NCI-H345 treated with DMSO at 0.1 percent for 48 hours (cell line): ENCODE measurements around the gene CRYGS.
"Not testable (repeated sequence)": the region's sequence is repeated elsewhere in the genome, so short reads cannot be mapped to it uniquely, and the experiment has no call there.

ENCODE experiments used
- DNase-seq: peaks from one replicate; lab custom pipeline; 2025; ENCODE audit not compliant: unreplicated experiment; lab: John Stamatoyannopoulos, UW

The CRYGS gene

GRCh38 chr3:186544281-186544680 is at the start of gene CRYGS:
TSS of gene CRYGS (minus strand) at chr3:186544380. CDS start at chr3:186544326, 54 bp downstream.
- no peak for DNase-seq

GRCh38 chr3:186593862-186594261 is 49.7 kb upstream of the CRYGS start:
- DNase-seq, result no peak

- DNase-seq, result no peak
These were observed 48.5 kb upstream of the CRYGS start for GRCh38 chr3:186592682-186593081.

- DNase-seq, result no peak
These were observed 46.6 kb upstream of the CRYGS start for GRCh38 chr3:186590580-186591295.

GRCh38 chr3:186589856-186590579 is 45.8 kb upstream of the CRYGS start:
- DNase-seq, result no peak

GRCh38 chr3:186589121-186589520 is 44.9 kb upstream of the CRYGS start:
- DNase-seq, result no peak

- no peak for DNase-seq
These were observed 44.5 kb upstream of the CRYGS start for GRCh38 chr3:186588632-186589031.

- no peak for DNase-seq
These were observed 43.0 kb upstream of the CRYGS start for GRCh38 chr3:186587183-186587582.

GRCh38 chr3:186586245-186586644 is 42.1 kb upstream of the CRYGS start:
- DNase-seq, result not testable (repeated sequence)

GRCh38 chr3:186583831-186584230 is 39.7 kb upstream of the CRYGS start:
- no peak for DNase-seq

- DNase-seq, result no peak
These were observed 38.4 kb upstream of the CRYGS start for GRCh38 chr3:186582541-186582940.

GRCh38 chr3:186580785-186581184 is 36.6 kb upstream of the CRYGS start:
- no peak for DNase-seq

GRCh38 chr3:186577521-186577920 is 33.3 kb upstream of the CRYGS start:
- no peak for DNase-seq

- DNase-seq, result no peak
These were observed 27.4 kb upstream of the CRYGS start for GRCh38 chr3:186571644-186572013.

GRCh38 chr3:186570941-186571643 is 26.9 kb upstream of the CRYGS start:
- no peak for DNase-seq

GRCh38 chr3:186570096-186570940 is 26.1 kb upstream of the CRYGS start, which contains the start of gene DNAJB11:
TSS of gene DNAJB11 (plus strand) at chr3:186570720. CDS start at chr3:186570898, 178 bp downstream.
- peak; percentile 100 for DNase-seq

- DNase-seq, result no peak
These were observed 25.6 kb upstream of the CRYGS start for GRCh38 chr3:186569779-186570095.

GRCh38 chr3:186569361-186569760 is 25.2 kb upstream of the CRYGS start:
- not testable (repeated sequence) for DNase-seq

- peak; percentile 89 for DNase-seq
These were observed 23.1 kb upstream of the CRYGS start, which contains the start of gene TBCCD1 for GRCh38 chr3:186567072-186567921. TSS of gene TBCCD1 (minus strand) at chr3:186567339. CDS start at chr3:186564329, 3,010 bp downstream.

- peak; percentile 60 for DNase-seq
These were observed 22.5 kb upstream of the CRYGS start for GRCh38 chr3:186566772-186567071.
